IMR-90 (cell line): ENCODE measurements around the gene PTGER2. TPM values are rescaled to one million over a fixed set of nuclear protein-coding genes. Genes with fewer than 3 reads are reported as not detected.

Source experiments
- ATAC-seq: fragments of 200-7000 bp; cut with Tn5 transposase; 2 replicates; pipeline ENCODE4 v1.9.1; 2020; ENCODE audit warnings: low read depth, mild to moderate bottlenecking, moderate library complexity
- BruUV-seq: library from RNA; stranded (reverse); fragments of 400-500 nt; replicated peaks from 2 replicates; lab custom pipeline; 2021; lab: Mats Ljungman, UMichigan
- CTCF ChIA-PET: fragments of 300-600 bp; formaldehyde crosslinking; extraction: SDS; loops from one replicate; lab custom pipeline; 2021; ENCODE audit warnings: antibody characterized with exemption; lab: Yijun Ruan, JAX
- POLR2A ChIA-PET: fragments of 300-600 bp; sonication (Branson Sonifier 250); formaldehyde crosslinking; loops from one replicate; lab custom pipeline; 2022; ENCODE audit warnings: antibody characterized with exemption; ENCODE audit not compliant: unreplicated experiment; lab: Charles Lee
- DNase-seq: peaks from one replicate; pipeline ENCODE4 v3.0.0; 2013
- H2AFZ ChIP-seq: replicated peaks from 2 replicates; pipeline ENCODE3; 2013; ENCODE audit warnings: low read length, mild to moderate bottlenecking; ENCODE audit not compliant: poor library complexity
- H2AK5ac ChIP-seq: 2 replicates; pipeline ENCODE4 v1.6.1; 2013; ENCODE audit warnings: low read depth, low read length, inconsistent platforms
- H2AK9ac ChIP-seq: replicated peaks from 2 replicates; pipeline ENCODE3; 2013; ENCODE audit warnings: mild to moderate bottlenecking, low read depth, low read length, moderate library complexity; ENCODE audit not compliant: poor library complexity
- H2BK120ac ChIP-seq: 2 replicates; pipeline ENCODE4 v1.6.1; 2013; ENCODE audit warnings: low read depth, low read length, inconsistent platforms
- H2BK15ac ChIP-seq: 3 replicates; pipeline ENCODE4 v1.6.1; 2013; ENCODE audit warnings: low read depth, low read length, inconsistent platforms
- H2BK20ac ChIP-seq: 2 replicates; pipeline ENCODE4 v1.6.1; 2013; ENCODE audit warnings: low read depth, mild to moderate bottlenecking, inconsistent platforms, low read length, moderate library complexity
- H2BK5ac ChIP-seq: 2 replicates; pipeline ENCODE4 v1.6.1; 2013; ENCODE audit warnings: mild to moderate bottlenecking, low read depth, low read length, inconsistent platforms; ENCODE audit not compliant: poor library complexity, severe bottlenecking
- H3K14ac ChIP-seq: replicated peaks from 2 replicates; pipeline ENCODE4 v1.6.1; 2013; ENCODE audit warnings: low read depth, low read length, inconsistent platforms
- H3K18ac ChIP-seq: 2 replicates; pipeline ENCODE4 v1.6.1; 2013; ENCODE audit warnings: low read depth, low read length, control low read depth
- H3K23ac ChIP-seq: 2 replicates; pipeline ENCODE4 v1.6.1; 2013; ENCODE audit warnings: low read depth, low read length, inconsistent platforms
- H3K27ac ChIP-seq: 2 replicates; pipeline ENCODE4 v1.5.1; 2013; ENCODE audit warnings: mild to moderate bottlenecking, control low read depth, low read length; ENCODE audit not compliant: insufficient read depth
- H3K27me3 ChIP-seq: 2 replicates; pipeline ENCODE4 v1.6.1; 2013; ENCODE audit warnings: low read length; ENCODE audit not compliant: control insufficient read depth, insufficient read depth
- H3K36me3 ChIP-seq: 2 replicates; pipeline ENCODE4 v1.6.1; 2013; ENCODE audit warnings: low read length, mixed read lengths; ENCODE audit not compliant: control insufficient read depth, insufficient read depth
- H3K4ac ChIP-seq: 2 replicates; pipeline ENCODE4 v1.6.1; 2013; ENCODE audit warnings: low read depth, low read length, inconsistent platforms
- H3K4me1 ChIP-seq: 2 replicates; pipeline ENCODE4 v1.6.1; 2013; ENCODE audit warnings: low read length, mixed read lengths; ENCODE audit not compliant: control insufficient read depth, insufficient read depth
- H3K4me2 ChIP-seq: 2 replicates; pipeline ENCODE4 v1.6.1; 2013; ENCODE audit warnings: low read depth, mild to moderate bottlenecking, control low read depth, low read length, moderate library complexity
- H3K4me3 ChIP-seq: 2 replicates; pipeline ENCODE4 v1.5.1; 2013; ENCODE audit warnings: low read depth, mild to moderate bottlenecking, control low read depth, low read length, moderate library complexity; ENCODE audit not compliant: insufficient read depth
- H3K56ac ChIP-seq: 2 replicates; pipeline ENCODE4 v1.6.1; 2013; ENCODE audit warnings: low read length, inconsistent platforms; ENCODE audit not compliant: insufficient read depth; ENCODE audit errors: extremely low read depth
- H3K79me1 ChIP-seq, 2 experiments: 2 replicates each; pipeline ENCODE4 v1.6.1; 2013; ENCODE audit warnings: low read length in 2 of 2, inconsistent platforms in 1 of 2, low read depth in 1 of 2
- H3K9ac ChIP-seq: 2 replicates; pipeline ENCODE4 v1.6.1; 2013; ENCODE audit warnings: low read depth, low read length, control low read depth
- H3K9me1 ChIP-seq: 2 replicates; pipeline ENCODE4 v1.6.1; 2013; ENCODE audit warnings: low read length, inconsistent platforms; ENCODE audit not compliant: insufficient read depth
- H3K9me3 ChIP-seq: 2 replicates; pipeline ENCODE4 v1.6.1; 2013; ENCODE audit warnings: low read length; ENCODE audit not compliant: control insufficient read depth, insufficient read depth
- H4K20me1 ChIP-seq: 2 replicates; pipeline ENCODE4 v1.6.1; 2013; ENCODE audit warnings: low read length, inconsistent platforms; ENCODE audit not compliant: insufficient read depth
- H4K5ac ChIP-seq: 2 replicates; pipeline ENCODE4 v1.6.1; 2013; ENCODE audit warnings: mild to moderate bottlenecking, low read depth, low read length, control low read depth
- H4K8ac ChIP-seq, 2 experiments: 2 replicates each; pipeline ENCODE4 v1.6.1; 2013; ENCODE audit warnings: low read depth in 2 of 2, low read length in 2 of 2, control low read depth in 1 of 2, inconsistent platforms in 1 of 2
- H4K91ac ChIP-seq: 2 replicates; pipeline ENCODE4 v1.6.1; 2013; ENCODE audit warnings: low read depth, low read length, inconsistent platforms; ENCODE audit not compliant: insufficient read depth
- BHLHE40 ChIP-seq: fragments of 150-350 bp; IDR thresholded peaks from 2 replicates; pipeline ENCODE4 v1.6.1; 2016; ENCODE audit warnings: mild to moderate bottlenecking, low read depth, low read length
- CEBPB ChIP-seq: IDR thresholded peaks from 2 replicates; pipeline ENCODE4 v1.6.1; 2012; ENCODE audit warnings: low read depth, low read length, improper control_type of control experiment
- CHD1 ChIP-seq: IDR thresholded peaks from 2 replicates; pipeline ENCODE4 v1.6.1; 2012; ENCODE audit warnings: low read depth, low read length, improper control_type of control experiment
- CTCF ChIP-seq: conservative IDR thresholded peaks from 2 replicates; pipeline ENCODE4 v1.5.1; 2012; ENCODE audit warnings: mild to moderate bottlenecking, low read depth, low read length, improper control_type of control experiment
- ELK1 ChIP-seq: fragments of 150-350 bp; IDR thresholded peaks from 2 replicates; pipeline ENCODE4 v1.6.1; 2016; ENCODE audit warnings: low read depth, mild to moderate bottlenecking, low read length, moderate library complexity, borderline replicate concordance
- FOS ChIP-seq: fragments of 150-350 bp; IDR thresholded peaks from 2 replicates; pipeline ENCODE4 v1.6.1; 2016; ENCODE audit warnings: low read depth, low read length
- MAFK ChIP-seq: IDR thresholded peaks from 2 replicates; pipeline ENCODE4 v1.6.1; 2012; ENCODE audit warnings: low read depth, low read length, improper control_type of control experiment
- MAZ ChIP-seq: IDR thresholded peaks from 2 replicates; pipeline ENCODE4 v1.6.1; 2012; ENCODE audit warnings: low read depth, mild to moderate bottlenecking, low read length, improper control_type of control experiment, moderate library complexity, borderline replicate concordance
- MXI1 ChIP-seq: IDR thresholded peaks from 2 replicates; pipeline ENCODE4 v1.6.1; 2012; ENCODE audit warnings: low read depth, mild to moderate bottlenecking, low read length, moderate library complexity, borderline replicate concordance
- NFE2L2 ChIP-seq: fragments of 150-350 bp; IDR thresholded peaks from 2 replicates; pipeline ENCODE4 v1.6.1; 2016; ENCODE audit warnings: low read depth, mild to moderate bottlenecking, low read length
- POLR2A ChIP-seq: IDR thresholded peaks from 2 replicates; pipeline ENCODE4 v1.6.1; 2012; ENCODE audit warnings: mild to moderate bottlenecking, low read depth, low read length
- RAD21 ChIP-seq: IDR thresholded peaks from 2 replicates; pipeline ENCODE4 v1.6.1; 2012; ENCODE audit warnings: low read length, improper control_type of control experiment
- RCOR1 ChIP-seq: IDR thresholded peaks from 2 replicates; pipeline ENCODE4 v1.6.1; 2012; ENCODE audit warnings: mild to moderate bottlenecking, low read length, improper control_type of control experiment; ENCODE audit not compliant: insufficient replicate concordance
- RFX5 ChIP-seq: IDR thresholded peaks from 2 replicates; pipeline ENCODE4 v1.8.0; 2012; ENCODE audit warnings: low read depth, mild to moderate bottlenecking, low read length, moderate library complexity
- SMC3 ChIP-seq: fragments of 150-350 bp; IDR thresholded peaks from 2 replicates; pipeline ENCODE4 v1.6.1; 2016; ENCODE audit warnings: low read depth, mild to moderate bottlenecking, antibody characterized with exemption, low read length, moderate library complexity
- USF2 ChIP-seq: fragments of 150-350 bp; IDR thresholded peaks from 2 replicates; pipeline ENCODE4 v1.6.1; 2017; ENCODE audit warnings: mild to moderate bottlenecking, antibody characterized with exemption, low read length, low read depth
- WGBS, 2 experiments: methylation state at CpG; one replicate each; pipeline versions ENCODE4 v1.1.5 to v1.1.7; 2013; ENCODE audit warnings: missing lambda C conversion rate in 2 of 2; ENCODE audit not compliant: insufficient read length in 1 of 2; ENCODE audit errors: extremely low coverage in 2 of 2; 5-methylcytosine and 5-hydroxymethylcytosine counted together
- dilution Hi-C: fragments of 300-500 bp; cut with HindIII; formaldehyde crosslinking; loops from one replicate; pipeline ENCODE4 v1.14.3; 2018; ENCODE audit warnings: low sequenced_read_pairs; ENCODE audit not compliant: unreplicated experiment
- in situ Hi-C: fragments of 300-500 bp; cut with MboI; formaldehyde crosslinking; loops from 3 replicates; pipeline ENCODE4 v1.14.3; 2019; ENCODE audit warnings: low sequenced_read_pairs, inconsistent platforms, mixed read lengths
- intact Hi-C: fragments of 100-400 bp; cut with micrococcal nuclease; formaldehyde crosslinking; loops from 2 replicates; pipeline ENCODE4 v1.10.0; 2022
- polyA plus RNA-seq, 3 experiments: library from polyadenylated mRNA; depleted of rRNA; stranded (reverse); fragments of >200 nt; gene quantifications; 2 replicates each; pipeline ENCODE4 v1.2.3, GENCODE V29; 2012; ENCODE audit warnings: low replicate concordance in 1 of 3
- total RNA-seq: library from RNA; depleted of rRNA; stranded (reverse); fragments of >200 nt; gene quantifications from 2 replicates; pipeline ENCODE4 v1.2.3, GENCODE V29; 2012

The PTGER2 gene
- total and polyA plus RNA-seq, 2 of the 4 experiments (the other 2 are of a cell fraction), result 24.7 to 58.5 TPM

- Histone ChIP-seq H3K9ac (no peak overlapping the region), H4K20me1 (no peaks in the 10 kb centered on the region), H2AK5ac (peak overlapping the region; percentile 79; the same call in 1 of the 2 replicates), H4K5ac (no peak overlapping the region), H3K36me3 (no peaks in the 10 kb centered on the region), H4K91ac (no peak overlapping the region), H2AK9ac (no peak overlapping the region), H4K8ac (no peak overlapping the region), H3K18ac (no peak overlapping the region), H3K4me2 (no peak overlapping the region), H2BK15ac (no peak overlapping the region), H3K27ac (no peak overlapping the region), H3K79me1 (no peaks in the 10 kb centered on the region), H3K4me3 (no peak overlapping the region), H3K9me1 (no peaks in the 10 kb centered on the region), H3K4ac (0 out of 2 replicates have a peak overlapping the region, but pooled peaks have one; percentile 37), H3K4me1 (peaks cover 1% of the 10 kb centered on the region; the same call in 1 of the 2 replicates), H3K14ac (no peak overlapping the region), H2AFZ (no peak overlapping the region), H2BK20ac (no peak overlapping the region; the same call in 1 of the 2 replicates), H3K23ac (no peak overlapping the region), H3K9me3 (no peaks in the 10 kb centered on the region), H2BK5ac (no peak overlapping the region), H3K27me3 (no peaks in the 10 kb centered on the region), H3K56ac (no peak overlapping the region), H2BK120ac (no peak overlapping the region)
- ChIA-PET POLR2A (no interaction called here), CTCF (no interaction called here)
- ATAC-seq, result no peak
- dilution Hi-C loops (no loop called here), intact Hi-C loops (no loop called here), in situ Hi-C loops (loop anchor here (5.0 to 25.0 kb wide), 2 partner anchors 169 to 384 kb away; partner anchors contain the start of gene ERO1A)
- no peak for DNase-seq
- WGBS, 2 experiments, result 100% methylated on average over 1 of the region's 4 CpGs; no CpG with 5 or more reads in 1 of the 2 experiments
- BruUV-seq, result no TSS peak
- TF ChIP-seq CTCF (no peak), MAFK (no peak), SMC3 (no peak), BHLHE40 (no peak), CEBPB (no peak), RFX5 (no peak), MXI1 (no peak), RAD21 (no peak), RCOR1 (no peak), FOS (no peak), CHD1 (no peak), ELK1 (no peak), NFE2L2 (no peak), MAZ (no peak), USF2 (no peak), POLR2A (no peak)
These were observed 10.9 kb upstream of the PTGER2 start for GRCh38 chr14:52303236-52303635.
